ENCODE measurements around the gene AXDND1.

DNA sequence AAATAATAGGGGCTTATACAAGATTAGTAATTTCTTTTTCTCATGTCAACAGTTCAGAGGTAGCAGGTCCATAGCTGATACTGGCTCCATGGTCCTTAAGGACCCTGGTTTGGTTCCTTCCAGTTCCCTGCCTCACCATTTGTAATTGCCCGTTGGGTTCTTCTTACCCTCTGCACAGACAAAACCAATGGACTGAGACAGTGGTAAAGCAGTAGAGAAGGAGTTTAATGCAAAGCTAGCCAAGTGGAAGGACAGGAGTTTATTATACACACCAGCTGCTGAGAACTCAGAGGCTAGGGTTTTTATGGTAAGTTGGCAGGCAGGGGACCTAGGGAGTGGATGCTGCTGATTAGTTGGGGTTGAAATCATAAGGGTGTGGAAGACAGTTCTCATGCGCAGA is 35.9 kb upstream of the AXDND1 start:
- no peak for TF ChIP-seq CTCF (IDR thresholded peaks at IDR 0.05)
- TF ChIP-seq POLR2A (IDR thresholded peaks at IDR 0.05): no peak

Data from adrenal gland (tissue), 5 donors.